ACHN (cell line): ENCODE data around the gene SLC3A2.
"Not testable (repeated sequence)": the region's sequence is repeated elsewhere in the genome, so short reads cannot be mapped to it uniquely, and the experiment has no call there.

ENCODE experiments used
- DNase-seq: peaks from one replicate; pipeline ENCODE4 v3.0.0-alpha.2; 2015
- in situ Hi-C: cut with HindIII; loops from 2 replicates; pipeline ENCODE4 v1.10.0; 2017; ENCODE audit warnings: low sequenced_read_pairs, low pct_ligation_motif_present, low pct_unique_long_range_greater_than_20kb

SLC3A2 gene

GRCh38 chr11:62880803-62881578 is at the start of gene SLC3A2:
Gene SLC3A2 (plus strand): TSS chr11:62880896. CDS start chr11:62881024, 128 bp downstream.
- in situ Hi-C loops = no loop called here
- peak; percentile 86 for DNase-seq

- in situ Hi-C loops = no loop called here
- peak; percentile 52 for DNase-seq
These were observed 49.7 kb upstream of the SLC3A2 start for GRCh38 chr11:62830904-62831519.

- DNase-seq = peak; percentile 95
- in situ Hi-C loops = no loop called here
These were observed 49.0 kb upstream of the SLC3A2 start, which contains the start of gene STX5 for GRCh38 chr11:62831520-62832335. Gene STX5 (minus strand): TSS chr11:62832051. CDS start chr11:62831243, 808 bp downstream.

GRCh38 chr11:62832336-62833234 is 48.1 kb upstream of the SLC3A2 start, which contains the start of gene TEX54:
Gene TEX54 (minus strand): TSS chr11:62832841.
- in situ Hi-C loops = no loop called here
- DNase-seq = no peak

- DNase-seq = no peak
- in situ Hi-C loops = no loop called here
These were observed 45.4 kb upstream of the SLC3A2 start for GRCh38 chr11:62835336-62835735.

GRCh38 chr11:62839050-62839945 is 41.4 kb upstream of the SLC3A2 start, which contains the start of gene WDR74:
Gene WDR74 (minus strand): TSS chr11:62839590. CDS start chr11:62839570, 20 bp downstream.
- DNase-seq = peak; percentile 91
- in situ Hi-C loops = no loop called here

- in situ Hi-C loops = not testable (repeated sequence)
- peak; percentile 67 for DNase-seq
These were observed 39.9 kb upstream of the SLC3A2 start for GRCh38 chr11:62840721-62841360.

- DNase-seq = peak; percentile 98
- in situ Hi-C loops = no loop called here
These were observed 39.1 kb upstream of the SLC3A2 start for GRCh38 chr11:62841361-62842170.

GRCh38 chr11:62842171-62842741 is 38.4 kb upstream of the SLC3A2 start:
- DNase-seq = no peak

GRCh38 chr11:62842891-62843290 is 37.8 kb upstream of the SLC3A2 start:
- in situ Hi-C loops = not testable (repeated sequence)

More at GRCh38 chr11:62842171-62842741, 38.4 kb upstream of the SLC3A2 start:
- in situ Hi-C loops = no loop called here

GRCh38 chr11:62843466-62843865 is 37.2 kb upstream of the SLC3A2 start:
- in situ Hi-C loops = no loop called here
- DNase-seq = no peak

More at GRCh38 chr11:62842891-62843290, 37.8 kb upstream of the SLC3A2 start:
- DNase-seq = not testable (repeated sequence)

GRCh38 chr11:62844154-62844553 is 36.5 kb upstream of the SLC3A2 start:
- in situ Hi-C loops = no loop called here
- DNase-seq = no peak

GRCh38 chr11:62846177-62846576 is 34.5 kb upstream of the SLC3A2 start:
- in situ Hi-C loops = no loop called here
- DNase-seq = no peak

- DNase-seq = no peak
- in situ Hi-C loops = no loop called here
These were observed 32.9 kb upstream of the SLC3A2 start for GRCh38 chr11:62847767-62848314.
